K562 (cell line): Measurements from ENCODE around the gene IP6K1. TPM values are rescaled to one million over a fixed set of nuclear protein-coding genes. Genes with fewer than 3 reads are reported as not detected.

Experiments used
- ATAC-seq: fragments of 200-7000 bp; cut with Tn5 transposase; 3 replicates; pipeline ENCODE4 v1.9.1; 2020; ENCODE audit warnings: moderate library complexity
- BruUV-seq: library from RNA; stranded (reverse); fragments of 400-500 nt; replicated peaks from 2 replicates; lab custom pipeline; 2021; lab: Mats Ljungman, UMichigan
- CTCF ChIA-PET: fragments of 300-600 bp; formaldehyde crosslinking; extraction: SDS; loops from one replicate; lab custom pipeline; 2021; ENCODE audit warnings: low intra/inter-chr PET ratio; lab: Yijun Ruan, JAX
- POLR2A ChIA-PET: fragments of 300-600, 350-650 bp; sonication (Branson Sonifier 250); formaldehyde crosslinking; extraction: SDS; loops from one replicate; lab custom pipeline; 2021; ENCODE audit warnings: antibody characterized with exemption, inconsistent platforms; lab: Yijun Ruan, JAX
- DNase-seq, 4 experiments: peaks; one replicate each; pipeline versions ENCODE4 v3.0.0 to v3.0.0-alpha.2; 2011 to 2018; ENCODE audit warnings: low spot score in 3 of 4, mixed read lengths in 3 of 4; ENCODE audit errors: extremely low read depth in 1 of 4
- FAIRE-seq: peaks from 2 replicates; lab custom pipeline; 2011; peaks lifted over from hg19 to GRCh38; lab: Jason Lieb, UNC
- H2AFZ ChIP-seq: 2 replicates; pipeline ENCODE4 v1.6.0; 2011; ENCODE audit warnings: low read depth, low read length, control low read depth, inconsistent platforms
- H3K27ac ChIP-seq: fragments of 200-600 bp; 3 replicates; pipeline ENCODE4 v1.8.0; 2011; ENCODE audit warnings: low read depth, mild to moderate bottlenecking, control low read depth, inconsistent platforms, low read length, moderate library complexity, mixed read lengths; ENCODE audit errors: extremely low read depth
- H3K27me3 ChIP-seq, 2 experiments: fragments of 300-600 bp in 1 of 2; 2 replicates in 1 of 2; 3 replicates in 1 of 2; pipeline versions ENCODE4 v1.6.0 to v1.8.0; 2011; ENCODE audit warnings: inconsistent platforms in 2 of 2, low read length in 2 of 2, mild to moderate bottlenecking in 1 of 2, mixed read lengths in 1 of 2, moderate library complexity in 1 of 2; ENCODE audit not compliant: control insufficient read depth in 2 of 2, insufficient read depth in 2 of 2
- H3K36me3 ChIP-seq: fragments of 300-600 bp; 3 replicates; pipeline ENCODE4 v1.8.0; 2011; ENCODE audit warnings: mild to moderate bottlenecking, low read length, inconsistent platforms; ENCODE audit not compliant: control insufficient read depth, insufficient read depth
- H3K4me1 ChIP-seq, 2 experiments: fragments of 200-600 bp in 1 of 2; replicated peaks in 1 of 2; 2 replicates in 1 of 2; 3 replicates in 1 of 2; pipeline versions ENCODE4 v1.5.1 to v1.8.0; 2011; ENCODE audit warnings: inconsistent platforms in 2 of 2, low read length in 2 of 2, mild to moderate bottlenecking in 1 of 2, mixed read lengths in 1 of 2, moderate library complexity in 1 of 2; ENCODE audit not compliant: control insufficient read depth in 2 of 2, insufficient read depth in 2 of 2
- H3K4me2 ChIP-seq: 2 replicates; pipeline ENCODE4 v1.6.1; 2011; ENCODE audit warnings: low read length, control low read depth, inconsistent platforms, mixed read lengths; ENCODE audit not compliant: insufficient read depth
- H3K4me3 ChIP-seq: fragments of 200-600 bp; sonication (generic), shearing (Covaris generic); 2 replicates; pipeline ENCODE4 v1.5.1; 2016; ENCODE audit warnings: control low read depth, inconsistent platforms
- H3K79me2 ChIP-seq: fragments of 200-600 bp; 3 replicates; pipeline ENCODE4 v1.8.0; 2011; ENCODE audit warnings: low read length, inconsistent platforms; ENCODE audit not compliant: control insufficient read depth, insufficient read depth
- H3K9ac ChIP-seq, 2 experiments: 2 replicates each; pipeline versions ENCODE4 v1.6.0 to v1.6.1; 2011; ENCODE audit warnings: low read depth in 2 of 2, low read length in 2 of 2, control low read depth in 1 of 2, inconsistent platforms in 1 of 2, mild to moderate bottlenecking in 1 of 2, mixed read lengths in 1 of 2; ENCODE audit not compliant: insufficient read depth in 1 of 2
- H3K9me1 ChIP-seq: one replicate; pipeline ENCODE4 v1.6.0; 2011; ENCODE audit warnings: inconsistent platforms, mild to moderate bottlenecking, low read length, moderate library complexity; ENCODE audit not compliant: control insufficient read depth, insufficient read depth
- H3K9me3 ChIP-seq: replicated peaks from 2 replicates; pipeline ENCODE4 v1.5.1; 2011; ENCODE audit warnings: low read depth, low read length, inconsistent platforms; ENCODE audit not compliant: control insufficient read depth, insufficient read depth
- H4K20me1 ChIP-seq: replicated peaks from 2 replicates; pipeline ENCODE4 v1.6.1; 2011; ENCODE audit warnings: low read length, inconsistent platforms, mixed read lengths; ENCODE audit not compliant: control insufficient read depth, insufficient read depth
- CBX2 ChIP-seq: fragments of 200-600 bp; sonication (generic); IDR thresholded peaks from one replicate; pipeline ENCODE4 v1.6.1; 2012; ENCODE audit warnings: mild to moderate bottlenecking, low read length, inconsistent platforms; ENCODE audit not compliant: insufficient read depth, poor library complexity, severe bottlenecking
- CREB3L1 ChIP-seq: fragments of 450-650 bp; IDR thresholded peaks from 2 replicates; pipeline ENCODE4 v1.6.1; 2014; ENCODE audit warnings: low read depth, mild to moderate bottlenecking, moderate library complexity, borderline replicate concordance
- HCFC1 ChIP-seq: IDR thresholded peaks from 2 replicates; pipeline ENCODE4 v1.6.1; 2012; ENCODE audit warnings: low read depth, low read length, improper control_type of control experiment
- HNRNPLL ChIP-seq: fragments of 200-400 bp; formaldehyde crosslinking; IDR thresholded peaks from 2 replicates; pipeline ENCODE4 v1.6.1; 2017; ENCODE audit warnings: low read length, low read depth, mild to moderate bottlenecking; ENCODE audit not compliant: poor library complexity, severe bottlenecking
- HSF4 ChIP-seq: fragments of 250-450 bp; sonication (Bioruptor Pico); IDR thresholded peaks from 2 replicates; pipeline ENCODE4 v2.1.2; 2022; ENCODE audit warnings: mild to moderate bottlenecking, moderate library complexity, borderline replicate concordance
- KDM4B ChIP-seq, 2 experiments: fragments of 450-650 bp in 1 of 2; sonication (generic) in 1 of 2; IDR thresholded peaks; 2 replicates each; pipeline ENCODE4 v1.6.1; 2016 to 2017; ENCODE audit warnings: borderline replicate concordance in 2 of 2, antibody characterized with exemption in 1 of 2, low read depth in 1 of 2, mild to moderate bottlenecking in 1 of 2
- KLF16 ChIP-seq: IDR thresholded peaks from 2 replicates; pipeline ENCODE4 v1.6.1; 2016; ENCODE audit warnings: antibody characterized with exemption
- PHB ChIP-seq: fragments of 250-450 bp; sonication (Bioruptor Pico); IDR thresholded peaks from 2 replicates; pipeline ENCODE4 v1.5.0; 2021
- PURB ChIP-seq: sonication (generic); formaldehyde crosslinking; IDR thresholded peaks from 2 replicates; pipeline ENCODE4 v1.9.0; 2021; ENCODE audit warnings: low read depth, mild to moderate bottlenecking, missing genetic modification reagents
- SMARCB1 ChIP-seq: IDR thresholded peaks from 2 replicates; pipeline ENCODE4 v1.6.1; 2011; ENCODE audit warnings: improper control_type of control experiment, low read depth; ENCODE audit not compliant: insufficient read length
- ZBED1 ChIP-seq: IDR thresholded peaks from 2 replicates; pipeline ENCODE4 v1.6.1; 2014
- ZC3H4 ChIP-seq: sonication (generic); formaldehyde crosslinking; IDR thresholded peaks from 2 replicates; pipeline ENCODE4 v1.9.0; 2021; ENCODE audit warnings: missing genetic modification reagents, borderline replicate concordance
- ZKSCAN3 ChIP-seq: fragments of 250-450 bp; sonication (Bioruptor Pico); IDR thresholded peaks from 2 replicates; pipeline ENCODE4 v1.4.0; 2020
- ZNF3 ChIP-seq: fragments of 250-450 bp; sonication (Bioruptor Pico); IDR thresholded peaks from 2 replicates; pipeline ENCODE4 v1.5.0; 2021; ENCODE audit warnings: mild to moderate bottlenecking, moderate library complexity
- ZNF655 ChIP-seq: fragments of 250-450 bp; sonication (Bioruptor Pico); IDR thresholded peaks from 2 replicates; pipeline ENCODE4 v1.5.0; 2021
- WGBS: fragments of 100-300 bp; shearing (Covaris generic); methylation state at CpG from one replicate; pipeline ENCODE4 v1.1.6; 2016; ENCODE audit warnings: low coverage, mixed read lengths; ENCODE audit not compliant: insufficient coverage; ENCODE audit errors: missing lambda C conversion rate; 5-methylcytosine and 5-hydroxymethylcytosine counted together
- in situ Hi-C: fragments of 300-500 bp; cut with MboI; formaldehyde crosslinking; loops from 4 replicates; pipeline ENCODE4 v1.15.0; 2018; ENCODE audit warnings: inconsistent platforms, mixed read lengths
- intact Hi-C: fragments of 100-400 bp; cut with micrococcal nuclease; formaldehyde crosslinking; loops from 2 replicates; pipeline ENCODE4 v1.14.2; 2022
- polyA plus RNA-seq, 8 experiments: library from polyadenylated mRNA; depleted of rRNA in 4 of 8; stranded (reverse) in 5 of 8; unstranded in 3 of 8; fragments of >200 nt; fragmentation: Nextera tagmentation in 2 of 8; fragmentation: Illumina TruSeq in 1 of 8; extraction: Ambion mirVana in 2 of 8; extraction: Trizol in 1 of 8; gene quantifications; 2 replicates each; pipeline versions ENCODE4 v1.2.1 to v1.2.3, GENCODE V29; 2011 to 2014; ENCODE audit warnings: inconsistent platforms in 1 of 8, missing spikeins in 1 of 8
- total RNA-seq, 7 experiments: library from RNA; depleted of rRNA in 6 of 7; stranded (reverse); fragments of >200 nt in 6 of 7; fragmentation: Illumina TruSeq in 2 of 7; extraction: Trizol in 2 of 7; gene quantifications; 2 replicates each; pipeline versions ENCODE4 v1.2.1 to v1.2.3, GENCODE V29; 2011 to 2021; ENCODE audit warnings: low replicate concordance in 1 of 7
- TF ChIP-seq, protein P1 (sequence below): fragments of 450-650 bp; IDR thresholded peaks from one replicate; pipeline ENCODE4 v1.6.1; 2018; ENCODE audit warnings: mild to moderate bottlenecking, moderate library complexity; ENCODE audit not compliant: partially characterized antibody
- TF ChIP-seq, protein P2 (sequence below): sonication (generic); formaldehyde crosslinking; IDR thresholded peaks from 2 replicates; pipeline ENCODE4 v1.8.1; 2023; ENCODE audit warnings: mild to moderate bottlenecking, missing genetic modification reagents

The IP6K1 gene
- total and polyA plus RNA-seq, 9 of the 15 experiments (the other 6 are each of a cell fraction or from before 2014, with no cell fraction given), result 0.46 to 29.2 (median 13.1) TPM

- peaks cover 13% of the 10 kb centered on the region; the same call in 2 of the 3 replicates for H3K36me3 ChIP-seq
- WGBS, result 76% methylated on average over 2 of the region's 2 CpGs
- DNase-seq (no peak), ATAC-seq (no peak), FAIRE-seq (no peak)
- CTCF ChIA-PET, result interaction anchor here (0.6 kb wide), 1 partner anchor 319 kb away, joined by 3 read pairs; no protein-coding TSS in a partner anchor
- in situ Hi-C loops, result no loop called here
- TF ChIP-seq HNRNPLL (no peak), ZBED1 (no peak), ZC3H4 (CRISPR knock-in tag) (no peak), PHB (CRISPR knock-in tag) (no peak), ZKSCAN3 (no peak), ZNF3 (CRISPR knock-in tag) (no peak), KDM4B (IDR thresholded peaks at IDR 0.05; ENCODE audit: borderline replicate concordance in 2 of 2, low read depth in 1 of 2) (no peak), HCFC1 (no peak), HSF4 (CRISPR knock-in tag) (no peak), CBX2 (no peak), ZNF655 (no peak), CREB3L1 (no peak), KLF16 (no peak), SMARCB1 (no peak), PURB (CRISPR knock-in tag) (no peak)
- TF ChIP-seq, protein P1, sequence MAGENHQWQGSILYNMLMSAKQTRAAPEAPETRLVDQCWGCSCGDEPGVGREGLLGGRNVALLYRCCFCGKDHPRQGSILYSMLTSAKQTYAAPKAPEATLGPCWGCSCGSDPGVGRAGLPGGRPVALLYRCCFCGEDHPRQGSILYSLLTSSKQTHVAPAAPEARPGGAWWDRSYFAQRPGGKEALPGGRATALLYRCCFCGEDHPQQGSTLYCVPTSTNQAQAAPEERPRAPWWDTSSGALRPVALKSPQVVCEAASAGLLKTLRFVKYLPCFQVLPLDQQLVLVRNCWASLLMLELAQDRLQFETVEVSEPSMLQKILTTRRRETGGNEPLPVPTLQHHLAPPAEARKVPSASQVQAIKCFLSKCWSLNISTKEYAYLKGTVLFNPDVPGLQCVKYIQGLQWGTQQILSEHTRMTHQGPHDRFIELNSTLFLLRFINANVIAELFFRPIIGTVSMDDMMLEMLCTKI, result no peak
- TF ChIP-seq, protein P2, sequence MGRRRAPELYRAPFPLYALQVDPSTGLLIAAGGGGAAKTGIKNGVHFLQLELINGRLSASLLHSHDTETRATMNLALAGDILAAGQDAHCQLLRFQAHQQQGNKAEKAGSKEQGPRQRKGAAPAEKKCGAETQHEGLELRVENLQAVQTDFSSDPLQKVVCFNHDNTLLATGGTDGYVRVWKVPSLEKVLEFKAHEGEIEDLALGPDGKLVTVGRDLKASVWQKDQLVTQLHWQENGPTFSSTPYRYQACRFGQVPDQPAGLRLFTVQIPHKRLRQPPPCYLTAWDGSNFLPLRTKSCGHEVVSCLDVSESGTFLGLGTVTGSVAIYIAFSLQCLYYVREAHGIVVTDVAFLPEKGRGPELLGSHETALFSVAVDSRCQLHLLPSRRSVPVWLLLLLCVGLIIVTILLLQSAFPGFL (CRISPR knock-in tag), result no peak
- TF ChIP-seq, all 486 proteins: peak for 0
- BruUV-seq, result no TSS peak
- H2AFZ ChIP-seq, result peak overlapping the region; percentile 45; the same call in 1 of the 2 replicates
- H3K4me1 ChIP-seq, result peaks cover 12 to 23% of the 10 kb centered on the region in 2 experiments; a peak in 4 of 5 replicates
- H3K4me3 ChIP-seq, result no peak overlapping the region
- H3K27ac ChIP-seq, result no peak overlapping the region
- peaks cover 37% of the 10 kb centered on the region for H3K79me2 ChIP-seq
- H3K4me2 ChIP-seq, result no peak overlapping the region
- H4K20me1 ChIP-seq, result no peaks in the 10 kb centered on the region
- no peaks in the 10 kb centered on the region for H3K9me1 ChIP-seq
- intact Hi-C loops, result no loop called here
- no peaks in the 10 kb centered on the region for H3K27me3 ChIP-seq
- POLR2A ChIA-PET, result interaction anchor here (0.6 to 2.8 kb wide), 4 partner anchors 15 to 415 kb away, joined by 3 to 16 read pairs (median 3); partner anchors contain the start of gene INKA1
- no peaks in the 10 kb centered on the region for H3K9me3 ChIP-seq
- no peak overlapping the region for H3K9ac ChIP-seq
Observed at GRCh38 chr3:49788056-49788455, 1.7 kb upstream of the IP6K1 start.
